HG03565 (cell line): ENCODE results near the gene TBX6.

ENCODE experiments used
- ATAC-seq: cut with Tn5 transposase; IDR thresholded peaks from one replicate; pipeline ENCODE4 v1.9.1; 2021; ENCODE audit warnings: mild to moderate bottlenecking, moderate library complexity; ENCODE audit not compliant: unreplicated experiment

TBX6 gene

DNA sequence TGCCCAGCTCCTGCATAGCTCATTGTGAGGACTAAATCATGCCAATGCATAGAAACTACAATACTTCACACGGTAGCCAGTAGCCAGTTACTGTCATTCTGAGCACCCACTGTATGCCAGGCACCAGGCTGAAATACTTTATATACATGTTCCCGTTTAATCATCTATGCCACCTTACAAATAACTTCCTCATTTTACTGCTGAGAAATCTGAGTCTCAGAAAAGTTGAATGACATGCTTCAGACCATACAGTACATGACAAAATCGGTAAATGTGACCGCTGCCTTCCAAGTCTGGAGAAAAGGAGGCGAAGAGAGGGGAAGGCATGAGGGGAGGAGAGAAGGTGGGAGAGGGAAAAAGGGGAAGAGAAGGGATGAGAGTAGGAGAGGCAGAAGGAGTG lies 51.5 kb downstream of the TBX6 start:
- ATAC-seq: no peak
